Amygdala (tissue), 56 donors: Measurements from ENCODE around the gene MAMSTR.

Experiments
- DNase-seq, 56 donors: peaks; one replicate each; lab custom pipeline; 2025; lab: John Stamatoyannopoulos, UW

Gene MAMSTR

DNA sequence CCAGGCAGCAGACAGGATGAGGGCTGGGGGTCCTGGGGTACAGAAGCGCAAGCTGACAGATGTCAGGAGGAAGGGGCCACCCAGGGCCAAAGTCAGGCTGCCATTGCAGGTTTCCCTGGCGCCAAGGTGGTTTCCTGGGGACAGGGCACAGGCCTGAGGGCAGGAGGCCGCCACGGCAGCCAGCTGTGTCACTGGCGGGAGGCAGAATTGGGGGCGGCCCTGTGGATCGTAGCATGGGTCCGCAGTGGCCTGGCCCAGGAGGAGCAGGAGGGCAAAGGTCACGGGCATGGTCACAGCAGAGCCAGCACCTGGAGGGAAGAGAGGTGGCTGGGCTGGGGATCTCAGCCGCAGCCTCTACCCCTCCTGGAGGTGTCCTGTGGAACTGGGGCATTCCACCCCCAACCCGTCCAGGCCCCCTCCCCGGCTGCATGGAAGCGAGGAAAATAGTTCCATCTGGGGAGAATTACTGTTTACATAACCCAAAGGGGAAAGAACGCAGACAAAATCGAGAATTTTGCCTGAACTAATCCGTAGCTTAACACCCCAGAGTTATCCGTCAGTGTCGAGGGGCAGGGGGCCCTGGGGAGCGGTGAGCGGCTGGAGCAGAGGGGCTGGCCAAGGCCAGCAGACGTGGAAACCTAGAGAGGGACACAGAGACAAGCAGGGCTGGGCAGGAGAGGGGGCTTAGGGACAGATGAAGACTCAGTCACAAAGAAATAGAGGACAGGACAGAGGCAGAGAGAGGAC is 48.7 kb downstream of the MAMSTR start:
- no peak for DNase-seq

DNA sequence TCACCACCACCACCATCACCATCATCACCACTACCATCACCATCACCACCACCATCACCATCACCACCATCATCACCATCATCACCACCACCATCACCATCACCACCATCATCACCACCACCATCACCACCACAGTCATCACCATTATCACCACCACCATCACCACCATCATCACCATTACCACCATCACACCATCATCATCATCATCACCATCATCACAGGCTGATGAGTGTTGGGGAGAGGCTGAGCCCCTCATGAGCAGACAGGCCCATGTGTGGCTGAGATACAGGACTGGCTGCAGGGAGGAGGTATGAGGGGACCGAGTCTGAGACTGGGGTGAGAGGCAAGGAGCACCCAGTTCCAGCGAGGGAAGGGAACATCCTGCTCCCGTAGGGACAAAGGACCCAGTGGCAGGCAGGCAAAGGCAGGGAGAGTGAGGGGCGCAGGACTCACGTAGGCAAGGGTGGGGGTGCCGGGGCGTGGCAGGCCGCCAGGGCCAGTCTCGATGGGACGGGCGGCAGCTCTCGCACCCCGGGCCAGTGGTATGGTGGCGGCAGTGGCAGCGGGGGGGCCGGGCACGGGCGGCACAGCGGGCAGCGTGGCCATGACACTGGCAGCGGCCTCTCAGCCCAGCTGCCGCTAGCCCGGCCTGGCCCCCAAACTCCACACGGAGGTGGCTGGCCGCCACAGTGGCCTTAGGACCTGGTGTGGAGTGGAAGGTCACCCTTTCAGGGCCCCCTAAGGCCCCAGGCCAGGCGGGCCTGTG is 49.4 kb downstream of the MAMSTR start:
- no peak for DNase-seq

DNA sequence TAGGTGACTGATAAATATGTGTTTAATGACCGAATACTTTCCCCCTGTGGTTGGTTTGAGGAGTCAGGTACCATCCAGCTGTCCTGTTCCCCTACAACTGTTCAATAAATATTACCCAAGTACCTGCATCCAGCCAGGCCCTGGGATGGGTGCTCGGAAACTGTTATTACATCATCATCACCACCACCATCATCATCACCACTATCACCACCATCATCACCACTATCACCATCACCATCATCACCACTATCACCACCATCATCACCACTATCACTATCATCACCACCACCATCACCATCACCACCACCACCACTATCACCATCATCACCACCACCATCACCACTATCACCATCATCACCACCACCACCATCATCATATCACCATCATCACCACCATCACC is 50.8 kb downstream of the MAMSTR start:
- no peak for DNase-seq

DNA sequence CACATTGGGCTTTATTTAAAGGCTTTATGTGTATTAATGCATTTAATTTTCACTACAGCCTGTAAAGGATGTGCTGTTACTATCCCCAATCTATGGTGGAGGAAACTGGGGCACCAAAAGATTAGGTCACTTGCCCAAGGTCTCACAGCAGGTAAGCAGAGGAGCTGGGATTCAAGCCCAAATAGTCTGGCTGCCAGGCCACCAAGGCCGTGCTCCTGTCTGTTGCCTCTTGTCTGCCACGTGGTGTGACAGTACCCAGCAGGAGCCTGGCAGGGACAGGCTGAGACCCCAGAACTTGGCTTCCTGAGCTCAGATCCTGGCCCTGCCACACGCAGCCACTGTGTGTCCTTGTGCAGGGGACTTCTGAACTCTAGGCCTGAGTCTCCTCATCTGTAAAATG is 51.2 kb downstream of the MAMSTR start:
- no peak for DNase-seq

DNA sequence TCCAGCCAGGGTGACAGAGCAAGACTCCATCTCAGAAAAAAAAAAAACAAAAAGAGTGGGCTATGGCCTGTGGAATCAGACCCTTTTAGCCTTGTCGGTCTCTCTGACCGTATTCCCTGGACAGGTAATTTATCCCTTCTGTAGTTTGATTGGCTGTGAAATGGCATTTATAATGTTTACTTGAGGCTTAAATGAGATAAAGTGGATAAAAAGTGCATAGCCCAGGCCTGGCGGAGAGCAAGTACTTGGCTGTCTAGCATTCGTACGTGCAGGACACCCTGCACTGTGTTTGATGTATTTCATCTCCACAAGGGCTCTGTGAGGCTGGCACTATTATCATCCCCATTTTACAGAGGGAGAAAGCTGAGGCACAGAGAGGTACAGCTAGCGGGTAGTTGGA is 53.7 kb downstream of the MAMSTR start:
- no peak for DNase-seq

DNA sequence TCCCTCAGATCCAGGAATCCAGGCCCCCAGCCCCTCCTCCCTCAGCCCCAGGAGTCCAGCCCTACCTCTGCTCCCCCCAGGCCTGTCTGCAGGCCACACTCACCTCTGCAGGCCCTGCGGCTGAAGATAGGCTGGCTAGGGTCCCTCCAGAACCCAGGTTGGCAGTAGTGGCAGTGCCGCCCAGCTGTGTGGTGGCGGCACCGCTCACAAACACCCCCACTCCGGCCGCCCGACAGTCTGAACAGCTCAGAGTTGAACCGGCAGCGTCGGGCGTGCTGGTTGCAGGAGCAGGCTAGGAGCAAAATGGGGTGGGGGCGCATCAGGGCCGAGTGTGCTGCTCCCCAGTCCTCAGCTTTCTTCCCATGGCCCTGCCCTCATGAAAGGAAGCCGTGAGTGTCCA is 55.0 kb downstream of the MAMSTR start:
- DNase-seq = no peak

DNA sequence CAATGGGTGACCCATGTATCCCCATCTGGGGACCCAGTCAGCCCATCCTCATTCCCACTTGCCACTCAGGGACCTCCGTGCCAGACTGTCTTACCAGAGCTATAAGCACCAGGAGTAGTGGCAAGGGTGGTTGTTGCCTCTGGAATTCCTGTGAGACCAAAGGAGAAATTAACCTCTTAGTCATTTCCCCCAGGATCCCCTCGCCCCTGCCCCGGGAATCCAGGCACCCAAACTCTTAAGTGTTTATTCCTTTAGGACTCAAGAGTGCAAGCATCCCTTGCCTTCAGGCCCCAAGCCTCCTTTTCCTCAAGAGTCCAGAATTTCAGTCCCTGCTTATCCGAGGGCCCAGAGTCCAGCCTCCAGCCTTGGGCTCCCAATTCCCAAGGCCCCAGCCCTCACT is 55.9 kb downstream of the MAMSTR start:
- DNase-seq = no peak
